SK-N-SH treated with all-trans-retinoic acid at 6 μM for 48 hours (cell line): Measurements from ENCODE around the gene ZNF333.

Source experiments
- ATAC-seq: fragments of 200-7000 bp; cut with Tn5 transposase; 3 replicates; pipeline ENCODE4 v1.9.1; 2020; ENCODE audit warnings: mild to moderate bottlenecking, moderate library complexity
- ARNTL ChIP-seq: fragments of 450-650 bp; formaldehyde crosslinking; IDR thresholded peaks from 2 replicates; pipeline ENCODE4 v1.5.0; 2020; ENCODE audit warnings: low read depth, mild to moderate bottlenecking, moderate library complexity, borderline replicate concordance
- BACH2 ChIP-seq: fragments of 250-450 bp; sonication (Bioruptor Pico); IDR thresholded peaks from 2 replicates; pipeline ENCODE4 v1.9.0; 2021; ENCODE audit warnings: mild to moderate bottlenecking, borderline replicate concordance
- CSDC2 ChIP-seq: fragments of 250-450 bp; sonication (Bioruptor Pico); IDR thresholded peaks from 2 replicates; pipeline ENCODE4 v1.5.0; 2020; ENCODE audit warnings: mild to moderate bottlenecking, moderate library complexity
- CSRNP3 ChIP-seq: fragments of 250-450 bp; sonication (Bioruptor Pico); IDR thresholded peaks from 2 replicates; pipeline ENCODE4 v1.5.1; 2021; ENCODE audit warnings: mild to moderate bottlenecking, moderate library complexity
- ESRRG ChIP-seq: fragments of 250-450 bp; sonication (Bioruptor Pico); IDR thresholded peaks from 2 replicates; pipeline ENCODE4 v1.6.1; 2021; ENCODE audit warnings: mild to moderate bottlenecking
- GLIS3 ChIP-seq: fragments of 250-450 bp; sonication (Bioruptor Pico); IDR thresholded peaks from 2 replicates; pipeline ENCODE4 v1.5.0; 2020; ENCODE audit warnings: mild to moderate bottlenecking, moderate library complexity
- ISL1 ChIP-seq: fragments of 250-450 bp; sonication (Bioruptor Pico); IDR thresholded peaks from 2 replicates; pipeline ENCODE4 v2.1.2; 2022; ENCODE audit warnings: mild to moderate bottlenecking, moderate library complexity
- PPARA ChIP-seq: fragments of 250-450 bp; sonication (Bioruptor Pico); IDR thresholded peaks from 2 replicates; pipeline ENCODE4 v1.5.0; 2020; ENCODE audit warnings: mild to moderate bottlenecking, borderline replicate concordance
- SNAI2 ChIP-seq: fragments of 250-450 bp; sonication (Bioruptor Pico); IDR thresholded peaks from 2 replicates; pipeline ENCODE4 v1.5.0; 2020; ENCODE audit warnings: mild to moderate bottlenecking, moderate library complexity
- TCF4 ChIP-seq: fragments of 250-450 bp; sonication (Bioruptor Pico); IDR thresholded peaks from 2 replicates; pipeline ENCODE4 v1.8.0; 2021; ENCODE audit warnings: mild to moderate bottlenecking, moderate library complexity, borderline replicate concordance
- TOX ChIP-seq: fragments of 250-450 bp; sonication (Bioruptor Pico); IDR thresholded peaks from 2 replicates; pipeline ENCODE4 v1.8.0; 2021; ENCODE audit warnings: mild to moderate bottlenecking, moderate library complexity, borderline replicate concordance
- TSHZ2 ChIP-seq: fragments of 250-450 bp; sonication (Bioruptor Pico); IDR thresholded peaks from 2 replicates; pipeline ENCODE4 v1.5.0; 2020; ENCODE audit warnings: mild to moderate bottlenecking, moderate library complexity
- ZC3H10 ChIP-seq: fragments of 250-450 bp; sonication (Bioruptor Pico); IDR thresholded peaks from 2 replicates; pipeline ENCODE4 v1.5.1; 2021; ENCODE audit warnings: mild to moderate bottlenecking, moderate library complexity
- ZFP3 ChIP-seq: fragments of 250-450 bp; sonication (Bioruptor Pico); IDR thresholded peaks from 2 replicates; pipeline ENCODE4 v1.5.0; 2020; ENCODE audit warnings: mild to moderate bottlenecking, moderate library complexity
- ZFP30 ChIP-seq: fragments of 450-650 bp; formaldehyde crosslinking; IDR thresholded peaks from 2 replicates; pipeline ENCODE4 v1.5.0; 2022; ENCODE audit warnings: mild to moderate bottlenecking, moderate library complexity
- ZNF565 ChIP-seq: fragments of 450-650 bp; formaldehyde crosslinking; conservative IDR thresholded peaks from 2 replicates; pipeline ENCODE4 v1.5.0; 2020; ENCODE audit warnings: low read depth, mild to moderate bottlenecking, moderate library complexity
- ZNF70 ChIP-seq: fragments of 450-650 bp; formaldehyde crosslinking; IDR thresholded peaks from 2 replicates; pipeline ENCODE4 v1.5.0; 2020; ENCODE audit warnings: mild to moderate bottlenecking, moderate library complexity
- ZNF8 ChIP-seq: fragments of 450-650 bp; formaldehyde crosslinking; IDR thresholded peaks from 2 replicates; pipeline ENCODE4 v1.5.0; 2020; ENCODE audit warnings: mild to moderate bottlenecking, moderate library complexity
- TF ChIP-seq, protein P1 (sequence below): fragments of 250-450 bp; sonication (Bioruptor Pico); IDR thresholded peaks from 2 replicates; pipeline ENCODE4 v1.5.1; 2020; ENCODE audit warnings: low read depth, mild to moderate bottlenecking, moderate library complexity
- TF ChIP-seq, protein P2 (sequence below): fragments of 250-450 bp; sonication (Bioruptor Pico); IDR thresholded peaks from 2 replicates; pipeline ENCODE4 v1.8.0; 2020; ENCODE audit warnings: mild to moderate bottlenecking, moderate library complexity, borderline replicate concordance
- TF ChIP-seq, protein P3 (sequence below): fragments of 250-450 bp; sonication (Bioruptor Pico); IDR thresholded peaks from 2 replicates; pipeline ENCODE4 v1.8.0; 2021; ENCODE audit warnings: low read depth, mild to moderate bottlenecking, moderate library complexity, borderline replicate concordance

Gene ZNF333

DNA sequence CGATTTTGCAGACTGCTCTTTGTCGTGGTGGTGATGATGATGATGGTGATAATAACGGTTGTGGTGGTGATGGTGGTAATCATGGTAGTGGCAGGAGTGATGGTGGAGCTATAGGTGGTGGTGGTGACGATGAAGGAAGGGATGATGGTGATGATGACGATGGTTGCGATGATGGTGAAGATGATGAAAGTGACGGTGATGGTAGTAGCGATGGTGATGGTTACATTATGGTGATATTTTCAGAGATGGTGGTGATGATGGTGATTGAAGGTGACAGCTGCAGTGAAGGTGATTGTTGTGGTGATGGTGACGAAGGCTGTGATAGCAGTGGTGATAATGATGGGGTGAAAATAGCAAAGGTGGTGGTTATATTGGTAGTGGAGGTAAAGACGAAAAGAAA, 13.1 kb upstream of the ZNF333 start (continued):
- TF ChIP-seq, protein P1, sequence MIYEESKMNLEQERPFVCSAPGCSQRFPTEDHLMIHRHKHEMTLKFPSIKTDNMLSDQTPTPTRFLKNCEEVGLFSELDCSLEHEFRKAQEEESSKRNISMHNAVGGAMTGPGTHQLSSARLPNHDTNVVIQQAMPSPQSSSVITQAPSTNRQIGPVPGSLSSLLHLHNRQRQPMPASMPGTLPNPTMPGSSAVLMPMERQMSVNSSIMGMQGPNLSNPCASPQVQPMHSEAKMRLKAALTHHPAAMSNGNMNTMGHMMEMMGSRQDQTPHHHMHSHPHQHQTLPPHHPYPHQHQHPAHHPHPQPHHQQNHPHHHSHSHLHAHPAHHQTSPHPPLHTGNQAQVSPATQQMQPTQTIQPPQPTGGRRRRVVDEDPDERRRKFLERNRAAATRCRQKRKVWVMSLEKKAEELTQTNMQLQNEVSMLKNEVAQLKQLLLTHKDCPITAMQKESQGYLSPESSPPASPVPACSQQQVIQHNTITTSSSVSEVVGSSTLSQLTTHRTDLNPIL (CRISPR knock-in tag): no peak
- TF ChIP-seq ZNF8 (CRISPR knock-in tag) (no peak), ZFP3 (CRISPR knock-in tag) (no peak), GLIS3 (CRISPR knock-in tag) (no peak), ESRRG (CRISPR knock-in tag) (no peak)

DNA sequence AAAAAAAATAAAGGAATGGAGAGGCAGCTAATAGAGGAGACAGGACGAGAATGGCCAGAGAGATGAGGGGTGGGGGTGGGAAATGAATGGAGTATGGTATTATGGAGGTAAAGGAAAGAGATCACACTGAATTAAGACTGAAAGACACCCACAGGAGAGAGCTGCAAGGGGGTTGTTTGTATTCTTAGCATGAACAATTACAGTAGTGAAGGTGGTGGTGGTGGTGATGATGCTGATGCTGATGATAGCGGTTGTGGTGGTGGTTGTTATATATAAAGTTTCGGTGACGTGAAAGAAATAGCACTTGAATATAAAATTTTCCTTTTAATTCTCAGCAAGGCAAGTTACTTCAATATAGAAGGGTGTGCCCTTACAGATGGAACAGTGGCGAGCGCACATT, 12.4 kb upstream of the ZNF333 start:
- TF ChIP-seq ZC3H10 (CRISPR knock-in tag) (no peak), TOX (no peak), ZFP30 (CRISPR knock-in tag) (no peak), ARNTL (CRISPR knock-in tag) (no peak), ZNF565 (CRISPR knock-in tag) (no peak), TSHZ2 (CRISPR knock-in tag) (no peak), ZNF70 (no peak), GLIS3 (CRISPR knock-in tag) (no peak), TCF4 (CRISPR knock-in tag) (no peak), ZFP3 (CRISPR knock-in tag) (no peak), PPARA (CRISPR knock-in tag) (no peak), ISL1 (no peak), CSRNP3 (CRISPR knock-in tag) (no peak), CSDC2 (CRISPR knock-in tag) (no peak), SNAI2 (CRISPR knock-in tag) (no peak), BACH2 (CRISPR knock-in tag) (no peak)
- TF ChIP-seq, protein P2, sequence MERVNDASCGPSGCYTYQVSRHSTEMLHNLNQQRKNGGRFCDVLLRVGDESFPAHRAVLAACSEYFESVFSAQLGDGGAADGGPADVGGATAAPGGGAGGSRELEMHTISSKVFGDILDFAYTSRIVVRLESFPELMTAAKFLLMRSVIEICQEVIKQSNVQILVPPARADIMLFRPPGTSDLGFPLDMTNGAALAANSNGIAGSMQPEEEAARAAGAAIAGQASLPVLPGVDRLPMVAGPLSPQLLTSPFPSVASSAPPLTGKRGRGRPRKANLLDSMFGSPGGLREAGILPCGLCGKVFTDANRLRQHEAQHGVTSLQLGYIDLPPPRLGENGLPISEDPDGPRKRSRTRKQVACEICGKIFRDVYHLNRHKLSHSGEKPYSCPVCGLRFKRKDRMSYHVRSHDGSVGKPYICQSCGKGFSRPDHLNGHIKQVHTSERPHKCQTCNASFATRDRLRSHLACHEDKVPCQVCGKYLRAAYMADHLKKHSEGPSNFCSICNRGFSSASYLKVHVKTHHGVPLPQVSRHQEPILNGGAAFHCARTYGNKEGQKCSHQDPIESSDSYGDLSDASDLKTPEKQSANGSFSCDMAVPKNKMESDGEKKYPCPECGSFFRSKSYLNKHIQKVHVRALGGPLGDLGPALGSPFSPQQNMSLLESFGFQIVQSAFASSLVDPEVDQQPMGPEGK (CRISPR knock-in tag): no peak
- TF ChIP-seq, protein P1 (CRISPR knock-in tag): no peak
- TF ChIP-seq, protein P3, sequence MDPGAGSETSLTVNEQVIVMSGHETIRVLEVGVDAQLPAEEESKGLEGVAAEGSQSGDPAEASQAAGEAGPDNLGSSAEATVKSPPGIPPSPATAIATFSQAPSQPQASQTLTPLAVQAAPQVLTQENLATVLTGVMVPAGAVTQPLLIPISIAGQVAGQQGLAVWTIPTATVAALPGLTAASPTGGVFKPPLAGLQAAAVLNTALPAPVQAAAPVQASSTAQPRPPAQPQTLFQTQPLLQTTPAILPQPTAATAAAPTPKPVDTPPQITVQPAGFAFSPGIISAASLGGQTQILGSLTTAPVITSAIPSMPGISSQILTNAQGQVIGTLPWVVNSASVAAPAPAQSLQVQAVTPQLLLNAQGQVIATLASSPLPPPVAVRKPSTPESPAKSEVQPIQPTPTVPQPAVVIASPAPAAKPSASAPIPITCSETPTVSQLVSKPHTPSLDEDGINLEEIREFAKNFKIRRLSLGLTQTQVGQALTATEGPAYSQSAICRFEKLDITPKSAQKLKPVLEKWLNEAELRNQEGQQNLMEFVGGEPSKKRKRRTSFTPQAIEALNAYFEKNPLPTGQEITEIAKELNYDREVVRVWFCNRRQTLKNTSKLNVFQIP (CRISPR knock-in tag): no peak
- TF ChIP-seq, all 23 proteins: peak for 0
- ATAC-seq: no peak

GRCh38 chr19:14678199-14678598, 11.6 kb upstream of the ZNF333 start:
- no peak for ATAC-seq
- TF ChIP-seq ZNF565 (CRISPR knock-in tag) (no peak), CSDC2 (CRISPR knock-in tag) (no peak), TSHZ2 (CRISPR knock-in tag) (no peak), TCF4 (CRISPR knock-in tag) (no peak), BACH2 (CRISPR knock-in tag) (no peak), GLIS3 (CRISPR knock-in tag) (no peak)
- TF ChIP-seq, protein P2 (CRISPR knock-in tag): no peak
